Ovary (tissue), 3 donors: ENCODE measurements around the gene ITIH4.

Source experiments
- CTCF ChIP-seq, 3 donors: fragments of 450-650 bp in 2 of 3; fragments of 200-600 bp in 1 of 3; IDR thresholded peaks; one replicate each; pipeline versions ENCODE4 v1.5.1 to v1.8.0; 2016 to 2022; ENCODE audit warnings: antibody characterized with exemption in 3 of 3, mild to moderate bottlenecking in 1 of 3
- EP300 ChIP-seq: sonication (generic); formaldehyde crosslinking; IDR thresholded peaks from one replicate; pipeline ENCODE4 v1.6.1; 2017; ENCODE audit warnings: antibody characterized with exemption
- POLR2A ChIP-seq: fragments of 450-650 bp; IDR thresholded peaks from one replicate; pipeline ENCODE4 v1.6.1; 2017; ENCODE audit warnings: antibody characterized with exemption, mild to moderate bottlenecking, moderate library complexity
- donor health status: DM: no; HTN: no; CAD: no.

DNA sequence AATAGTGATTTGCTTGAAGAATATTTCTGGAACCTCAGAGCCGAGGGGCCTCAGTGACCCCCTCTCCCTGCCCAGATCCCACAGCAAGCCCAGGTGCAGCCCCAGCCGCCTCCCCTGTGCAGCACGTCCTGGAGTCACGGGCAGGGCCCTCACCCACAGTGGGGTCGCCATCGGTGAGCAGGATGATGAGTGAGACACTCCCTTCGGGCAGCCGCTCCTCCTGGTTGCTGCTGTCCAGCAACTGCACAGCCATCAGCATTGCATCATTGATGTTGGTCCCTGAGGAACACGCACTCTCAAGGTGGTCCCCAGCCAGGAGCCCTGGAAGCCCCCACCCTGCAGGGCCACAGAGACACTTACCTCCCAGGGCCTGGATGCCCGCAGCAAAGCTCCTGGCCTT lies 6.4 kb downstream of the ITIH4 start:
- TF ChIP-seq POLR2A (no peak), CTCF (IDR thresholded peaks at IDR 0.05) (no peak), EP300 (no peak)
